Tibial nerve (tissue), 4 donors: ENCODE data around the gene SFT2D3. TPM values are rescaled to one million over a fixed set of nuclear protein-coding genes. Genes with fewer than 3 reads are reported as not detected.

Source experiments
- DNase-seq, 2 donors: peaks; one replicate each; pipeline ENCODE4 v3.0.0-alpha.2; 2019; ENCODE audit warnings: low spot score in 2 of 2
- H3K27ac ChIP-seq, 4 donors: fragments of 200-600 bp; sonication (generic) in 3 of 4; one replicate each; pipeline ENCODE4 v1.5.1; 2017 to 2019; ENCODE audit warnings: mild to moderate bottlenecking in 1 of 4
- H3K27me3 ChIP-seq, 2 donors: fragments of 200-600 bp; sonication (generic) in 1 of 2; one replicate each; pipeline versions ENCODE4 v1.5.1 to v1.6.0; 2017 to 2019
- H3K36me3 ChIP-seq, 3 donors: fragments of 200-600 bp; sonication (generic); one replicate each; pipeline ENCODE4 v1.5.1; 2018 to 2019
- H3K4me1 ChIP-seq, 4 donors: fragments of 200-600 bp; sonication (generic) in 3 of 4; one replicate each; pipeline ENCODE4 v1.5.1; 2017 to 2019
- H3K4me3 ChIP-seq, 4 donors: fragments of 200-600 bp; sonication (generic) in 3 of 4; one replicate each; pipeline ENCODE4 v1.5.1; 2017 to 2019; ENCODE audit warnings: mild to moderate bottlenecking in 1 of 4, moderate library complexity in 1 of 4
- H3K9me3 ChIP-seq, 4 donors: fragments of 200-600 bp; sonication (generic) in 3 of 4; one replicate each; pipeline ENCODE4 v1.5.1; 2017 to 2019
- CTCF ChIP-seq, 5 experiments: fragments of 200-600 bp in 3 of 5; fragments of 450-650 bp in 2 of 5; sonication (generic) in 3 of 5; IDR thresholded peaks; one replicate each; pipeline ENCODE4 v1.5.1; 2016 to 2019; ENCODE audit warnings: antibody characterized with exemption in 5 of 5, mild to moderate bottlenecking in 3 of 5, moderate library complexity in 2 of 5
- EP300 ChIP-seq, 2 donors: sonication (generic); formaldehyde crosslinking; IDR thresholded peaks; one replicate each; pipeline ENCODE4 v1.6.1; 2017; ENCODE audit warnings: antibody characterized with exemption in 2 of 2, mild to moderate bottlenecking in 1 of 2
- POLR2A ChIP-seq, 2 donors: fragments of 450-650 bp; IDR thresholded peaks; one replicate each; pipeline ENCODE4 v1.6.1; 2017; ENCODE audit warnings: antibody characterized with exemption in 2 of 2, mild to moderate bottlenecking in 2 of 2, moderate library complexity in 2 of 2
- WGBS, 2 donors: methylation state at CpG; one replicate each; pipeline ENCODE4 v1.1.5; 2018; 5-methylcytosine and 5-hydroxymethylcytosine counted together
- total RNA-seq, 4 donors: library from RNA; depleted of rRNA; stranded (reverse); fragments of >200 nt; gene quantifications; one replicate each; pipeline ENCODE4 v1.1.0, GENCODE V29; 2016

Gene SFT2D3
- total RNA-seq, 4 donors from 2014 or later: 10.7 to 13.6 (median 12.4) TPM

- TF ChIP-seq POLR2A (IDR thresholded peaks at IDR 0.05): no peak
- peak in 1 of 2 donors; percentile 6 for TF ChIP-seq EP300 (IDR thresholded peaks at IDR 0.05)
- WGBS, 2 donors: 75 to 76% methylated on average over 10 to 14 of the region's 14 CpGs
- no peak for DNase-seq
- Histone ChIP-seq H3K4me1 (peaks cover 0 to 44% (median 9%) of the 10 kb centered on the region in 4 donors), H3K36me3 (no peaks in the 10 kb centered on the region), H3K27ac (peak overlapping the region in 3 of 4 donors; percentile 90), H3K9me3 (peaks cover 0 to 7% (median 0%) of the 10 kb centered on the region in 4 donors), H3K27me3 (no peaks in the 10 kb centered on the region), H3K4me3 (peak overlapping the region in 1 of 4 donors; percentile 80)
These were observed 29.6 kb upstream of the SFT2D3 start for GRCh38 chr2:127671557-127672302.

GRCh38 chr2:127672341-127673224 is 28.7 kb upstream of the SFT2D3 start:
- H3K27ac ChIP-seq: peak overlapping the region in 3 of 4 donors; percentile 90
- TF ChIP-seq POLR2A (IDR thresholded peaks at IDR 0.05) (no peak), EP300 (IDR thresholded peaks at IDR 0.05) (peak in 1 of 2 donors; percentile 49), CTCF (IDR thresholded peaks at IDR 0.05) (no peak)
- DNase-seq: no peak
- peaks cover 0 to 47% (median 9%) of the 10 kb centered on the region in 4 donors for H3K4me1 ChIP-seq
- 58 to 67% methylated on average over 19 to 20 of the region's 20 CpGs for WGBS, 2 donors
- H3K4me3 ChIP-seq: peak overlapping the region in 2 of 4 donors; percentile 73 to 80
- peaks cover 0 to 7% (median 0%) of the 10 kb centered on the region in 4 donors for H3K9me3 ChIP-seq
- H3K27me3 ChIP-seq: no peaks in the 10 kb centered on the region
- H3K36me3 ChIP-seq: no peaks in the 10 kb centered on the region

- H3K9me3 ChIP-seq: no peaks in the 10 kb centered on the region
- WGBS, 2 donors: 68 to 70% methylated on average over 16 to 17 of the region's 17 CpGs
- no peaks in the 10 kb centered on the region for H3K36me3 ChIP-seq
- H3K4me3 ChIP-seq: peak overlapping the region; percentile 61 to 80 (median 75)
- H3K4me1 ChIP-seq: peaks cover 0 to 47% (median 9%) of the 10 kb centered on the region in 4 donors
- no peaks in the 10 kb centered on the region for H3K27me3 ChIP-seq
- DNase-seq: no peak
- peak overlapping the region; percentile 85 to 90 (median 90) for H3K27ac ChIP-seq
- no peak for TF ChIP-seq CTCF (IDR thresholded peaks at IDR 0.05)
- TF ChIP-seq EP300 (IDR thresholded peaks at IDR 0.05): no peak
- no peak for TF ChIP-seq POLR2A (IDR thresholded peaks at IDR 0.05)
These were observed 27.8 kb upstream of the SFT2D3 start for GRCh38 chr2:127673291-127674069.

- TF ChIP-seq EP300 (IDR thresholded peaks at IDR 0.05) (peak in 1 of 2 donors; percentile 6), CTCF (IDR thresholded peaks at IDR 0.05) (no peak), POLR2A (IDR thresholded peaks at IDR 0.05) (peak in 1 of 2 donors; percentile 14)
- H3K27me3 ChIP-seq: no peaks in the 10 kb centered on the region
- DNase-seq: no peak
- H3K27ac ChIP-seq: peak overlapping the region; percentile 85 to 90 (median 90)
- no peaks in the 10 kb centered on the region for H3K9me3 ChIP-seq
- WGBS, 2 donors: 3 to 8% methylated on average over 13 to 33 of the region's 72 CpGs
- no peaks in the 10 kb centered on the region for H3K36me3 ChIP-seq
- peaks cover 0 to 47% (median 9%) of the 10 kb centered on the region in 4 donors for H3K4me1 ChIP-seq
- H3K4me3 ChIP-seq: peak overlapping the region; percentile 61 to 80 (median 75)
These were observed 26.8 kb upstream of the SFT2D3 start for GRCh38 chr2:127674241-127675209.
